DOHH2 (cell line): ENCODE measurements around the gene SOX8.

Experiments used
- H3F3A ChIP-seq: fragments of 200-600 bp; sonication (generic), shearing (Covaris generic); 2 replicates; pipeline ENCODE4 v1.6.0; 2016; ENCODE audit warnings: antibody characterized with exemption, mild to moderate bottlenecking; ENCODE audit not compliant: control insufficient read depth, insufficient read depth
- H3K27ac ChIP-seq: fragments of 200-600 bp; sonication (generic); 2 replicates; pipeline ENCODE4 v1.5.1; 2014; ENCODE audit warnings: low read depth, mild to moderate bottlenecking, low read length, moderate library complexity
- H3K27me3 ChIP-seq: fragments of 200-600 bp; sonication (generic); 2 replicates; pipeline ENCODE4 v1.6.1; 2014; ENCODE audit warnings: mild to moderate bottlenecking, low read length, mixed read lengths; ENCODE audit not compliant: control insufficient read depth
- H3K36me3 ChIP-seq: fragments of 200-600 bp; sonication (generic); 2 replicates; pipeline ENCODE4 v1.6.1; 2014; ENCODE audit warnings: mild to moderate bottlenecking, low read length, moderate library complexity, mixed read lengths; ENCODE audit not compliant: control insufficient read depth
- H3K4me1 ChIP-seq: fragments of 200-600 bp; sonication (generic); 2 replicates; pipeline ENCODE4 v1.6.1; 2014; ENCODE audit warnings: mild to moderate bottlenecking, low read length, mixed read lengths; ENCODE audit not compliant: control insufficient read depth
- H3K4me2 ChIP-seq: fragments of 200-600 bp; sonication (generic); 2 replicates; pipeline ENCODE4 v1.6.0; 2014; ENCODE audit warnings: mild to moderate bottlenecking, low read length, moderate library complexity
- H3K4me3 ChIP-seq: fragments of 200-600 bp; sonication (generic); 2 replicates; pipeline ENCODE4 v1.5.1; 2014; ENCODE audit warnings: mild to moderate bottlenecking, low read length, mixed read lengths
- H3K79me2 ChIP-seq: fragments of 200-600 bp; sonication (generic); 2 replicates; pipeline ENCODE4 v1.6.1; 2014; ENCODE audit warnings: mild to moderate bottlenecking, low read length, mixed read lengths; ENCODE audit not compliant: control insufficient read depth
- H3K9me2 ChIP-seq: fragments of 200-600 bp; sonication (generic); replicated peaks from 2 replicates; pipeline ENCODE4 v1.6.1; 2014; ENCODE audit warnings: mild to moderate bottlenecking, low read length, mixed read lengths; ENCODE audit not compliant: control insufficient read depth
- H3K9me3 ChIP-seq: fragments of 200-600 bp; sonication (generic); 2 replicates; pipeline ENCODE4 v1.6.1; 2014; ENCODE audit warnings: antibody characterized with exemption, low read length, mixed read lengths; ENCODE audit not compliant: control insufficient read depth, insufficient read depth
- H4K20me1 ChIP-seq: fragments of 200-600 bp; sonication (generic); 2 replicates; pipeline ENCODE4 v1.6.0; 2014; ENCODE audit warnings: low read depth, mild to moderate bottlenecking, antibody characterized with exemption, low read length, moderate library complexity; ENCODE audit not compliant: control insufficient read depth, insufficient read depth
- CTCF ChIP-seq: fragments of 200-600 bp; sonication (generic); IDR thresholded peaks from one replicate; pipeline ENCODE4 v1.5.1; 2014; ENCODE audit warnings: antibody characterized with exemption, mild to moderate bottlenecking, low read depth, low read length; ENCODE audit not compliant: poor library complexity, severe bottlenecking
- EZH2phosphoT487 ChIP-seq: fragments of 200-600 bp; sonication (generic); IDR thresholded peaks from 2 replicates; pipeline ENCODE4 v1.6.1; 2017; ENCODE audit warnings: borderline replicate concordance, mild to moderate bottlenecking, antibody characterized with exemption, low read length, moderate library complexity, mixed read lengths

Gene SOX8

GRCh38 chr16:1013593-1013900, 32.0 kb downstream of the SOX8 start:
- Histone ChIP-seq H4K20me1 (no peaks in the 10 kb centered on the region), H3K27ac (no peak overlapping the region)

GRCh38 chr16:1014221-1014620, 32.7 kb downstream of the SOX8 start:
- Histone ChIP-seq H3K4me2 (no peak overlapping the region), H4K20me1 (no peaks in the 10 kb centered on the region), H3K4me3 (no peak overlapping the region), H3K9me2 (no peaks in the 10 kb centered on the region), H3K9me3 (no peaks in the 10 kb centered on the region), H3K27me3 (no peaks in the 10 kb centered on the region), H3K4me1 (no peaks in the 10 kb centered on the region), H3F3A (no peaks in the 10 kb centered on the region), H3K36me3 (no peaks in the 10 kb centered on the region), H3K79me2 (no peaks in the 10 kb centered on the region), H3K27ac (no peak overlapping the region)
- TF ChIP-seq EZH2phosphoT487, result no peak
- no peak for TF ChIP-seq CTCF

More at GRCh38 chr16:1013593-1013900, 32.0 kb downstream of the SOX8 start:
- no peak for TF ChIP-seq CTCF
- TF ChIP-seq EZH2phosphoT487, result no peak
- no peaks in the 10 kb centered on the region for H3K79me2 ChIP-seq
- H3K36me3 ChIP-seq, result no peaks in the 10 kb centered on the region
- H3K27me3 ChIP-seq, result no peaks in the 10 kb centered on the region
- no peak overlapping the region for H3K4me3 ChIP-seq
- H3K9me2 ChIP-seq, result no peaks in the 10 kb centered on the region
- H3K4me1 ChIP-seq, result no peaks in the 10 kb centered on the region
- H3K9me3 ChIP-seq, result no peaks in the 10 kb centered on the region
- H3K4me2 ChIP-seq, result no peak overlapping the region
- no peaks in the 10 kb centered on the region for H3F3A ChIP-seq

- no peak for TF ChIP-seq CTCF
- no peak for TF ChIP-seq EZH2phosphoT487
- no peaks in the 10 kb centered on the region for H3K9me3 ChIP-seq
- no peak overlapping the region for H3K27ac ChIP-seq
- no peaks in the 10 kb centered on the region for H3K27me3 ChIP-seq
- H3K79me2 ChIP-seq, result no peaks in the 10 kb centered on the region
- no peaks in the 10 kb centered on the region for H3K36me3 ChIP-seq
- no peaks in the 10 kb centered on the region for H4K20me1 ChIP-seq
- H3F3A ChIP-seq, result no peaks in the 10 kb centered on the region
- no peaks in the 10 kb centered on the region for H3K4me1 ChIP-seq
- H3K4me2 ChIP-seq, result no peak overlapping the region
- no peaks in the 10 kb centered on the region for H3K9me2 ChIP-seq
- no peak overlapping the region for H3K4me3 ChIP-seq
Observed at GRCh38 chr16:1014771-1015495, 33.4 kb downstream of the SOX8 start.
